ENCODE results near the gene AHCYL2.
"Not testable (repeated sequence)": the region's sequence is repeated elsewhere in the genome, so short reads cannot be mapped to it uniquely, and the experiment has no call there.

The AHCYL2 gene

GRCh38 chr7:129389829-129390228, 165.0 kb downstream of the AHCYL2 start:
- peaks cover 8% of the 10 kb centered on the region for H3K36me3 Mint-ChIP-seq
- no peak overlapping the region for H3K27ac Mint-ChIP-seq
- DNase-seq (ENCODE audit: low spot score in 2 of 2) (no peak), ATAC-seq (ENCODE audit: low read depth) (no peak)
- no peak overlapping the region for H3K4me3 Mint-ChIP-seq
- H3K4me1 Mint-ChIP-seq: no peaks in the 10 kb centered on the region
- no peaks in the 10 kb centered on the region for H3K27me3 Mint-ChIP-seq
- no peaks in the 10 kb centered on the region for H3K9me3 Mint-ChIP-seq

DNA sequence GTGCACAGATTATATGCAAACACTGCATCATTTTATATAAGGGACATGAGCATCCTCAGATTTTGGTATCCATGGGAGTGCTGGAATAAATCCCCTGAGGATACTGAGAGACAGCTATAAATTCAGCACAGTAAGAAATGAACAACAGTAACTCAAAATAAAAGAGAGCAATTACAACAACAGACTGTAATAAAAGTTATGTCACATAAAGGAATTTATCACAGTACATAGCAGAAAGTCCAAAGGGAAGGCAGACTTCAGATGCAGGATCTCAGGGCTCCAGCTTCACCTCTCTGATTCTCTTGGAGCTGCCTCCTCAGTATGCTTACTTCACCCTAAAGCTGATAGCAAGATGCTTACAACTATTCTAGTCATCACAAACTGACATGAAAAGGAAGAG, 165.5 kb downstream of the AHCYL2 start:
- peaks cover 11% of the 10 kb centered on the region for H3K36me3 Mint-ChIP-seq
- no peaks in the 10 kb centered on the region for H3K27me3 Mint-ChIP-seq
- no peak for DNase-seq (ENCODE audit: low spot score in 2 of 2)
- H3K9me3 Mint-ChIP-seq: no peaks in the 10 kb centered on the region
- H3K4me3 Mint-ChIP-seq: no peak overlapping the region
- ATAC-seq (ENCODE audit: low read depth): no peak
- H3K27ac Mint-ChIP-seq: no peak overlapping the region
- H3K4me1 Mint-ChIP-seq: no peaks in the 10 kb centered on the region

- Mint-ChIP-seq H3K9me3 (no peaks in the 10 kb centered on the region), H3K4me1 (no peaks in the 10 kb centered on the region), H3K27ac (no peak overlapping the region), H3K27me3 (no peaks in the 10 kb centered on the region), H3K36me3 (peaks cover 14% of the 10 kb centered on the region), H3K4me3 (no peak overlapping the region)
- ATAC-seq (ENCODE audit: low read depth) (no peak), DNase-seq (ENCODE audit: low spot score in 2 of 2) (no peak)
Measured at GRCh38 chr7:129391546-129392171, 166.8 kb downstream of the AHCYL2 start.

DNA sequence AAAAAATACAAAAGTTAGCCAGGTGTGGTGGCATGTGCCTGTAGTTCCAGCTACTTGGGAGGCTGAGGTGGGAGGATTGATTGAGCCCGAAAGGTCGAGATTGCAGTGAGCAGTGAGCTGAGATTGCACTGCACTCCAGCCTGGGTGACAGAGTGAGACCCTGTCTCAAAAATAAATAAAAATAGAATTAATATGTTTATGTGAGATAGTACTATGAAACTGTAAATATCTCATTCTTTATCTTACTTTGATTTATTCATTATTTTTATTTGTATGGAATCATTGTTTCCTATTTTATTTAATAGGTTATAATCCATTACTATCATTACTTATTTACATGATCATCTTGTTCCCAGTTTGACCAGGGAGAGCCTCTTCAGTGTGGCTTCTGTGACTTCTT, 168.4 kb downstream of the AHCYL2 start:
- no peaks in the 10 kb centered on the region for H3K9me3 Mint-ChIP-seq
- no peaks in the 10 kb centered on the region for H3K4me1 Mint-ChIP-seq
- ATAC-seq (ENCODE audit: low read depth) (no peak), DNase-seq (ENCODE audit: low spot score in 2 of 2) (no peak)
- H3K27me3 Mint-ChIP-seq: no peaks in the 10 kb centered on the region
- H3K4me3 Mint-ChIP-seq: no peak overlapping the region
- no peak overlapping the region for H3K27ac Mint-ChIP-seq
- peaks cover 11% of the 10 kb centered on the region for H3K36me3 Mint-ChIP-seq

GRCh38 chr7:129394101-129394500, 169.3 kb downstream of the AHCYL2 start:
- no peak for DNase-seq (ENCODE audit: low spot score in 2 of 2)
- no peak for ATAC-seq (ENCODE audit: low read depth)
- Mint-ChIP-seq H3K4me1 (no peaks in the 10 kb centered on the region), H3K27me3 (no peaks in the 10 kb centered on the region), H3K4me3 (no peak overlapping the region), H3K27ac (no peak overlapping the region), H3K36me3 (peaks cover 11% of the 10 kb centered on the region), H3K9me3 (no peaks in the 10 kb centered on the region)

GRCh38 chr7:129394982-129395914, 170.4 kb downstream of the AHCYL2 start:
- H3K4me3 Mint-ChIP-seq: no peak overlapping the region
- H3K27ac Mint-ChIP-seq: no peak overlapping the region
- H3K9me3 Mint-ChIP-seq: no peaks in the 10 kb centered on the region
- ATAC-seq (ENCODE audit: low read depth) (no peak), DNase-seq (ENCODE audit: low spot score in 2 of 2) (no peak)
- H3K27me3 Mint-ChIP-seq: no peaks in the 10 kb centered on the region
- H3K4me1 Mint-ChIP-seq: no peaks in the 10 kb centered on the region
- H3K36me3 Mint-ChIP-seq: peaks cover 16% of the 10 kb centered on the region

DNA sequence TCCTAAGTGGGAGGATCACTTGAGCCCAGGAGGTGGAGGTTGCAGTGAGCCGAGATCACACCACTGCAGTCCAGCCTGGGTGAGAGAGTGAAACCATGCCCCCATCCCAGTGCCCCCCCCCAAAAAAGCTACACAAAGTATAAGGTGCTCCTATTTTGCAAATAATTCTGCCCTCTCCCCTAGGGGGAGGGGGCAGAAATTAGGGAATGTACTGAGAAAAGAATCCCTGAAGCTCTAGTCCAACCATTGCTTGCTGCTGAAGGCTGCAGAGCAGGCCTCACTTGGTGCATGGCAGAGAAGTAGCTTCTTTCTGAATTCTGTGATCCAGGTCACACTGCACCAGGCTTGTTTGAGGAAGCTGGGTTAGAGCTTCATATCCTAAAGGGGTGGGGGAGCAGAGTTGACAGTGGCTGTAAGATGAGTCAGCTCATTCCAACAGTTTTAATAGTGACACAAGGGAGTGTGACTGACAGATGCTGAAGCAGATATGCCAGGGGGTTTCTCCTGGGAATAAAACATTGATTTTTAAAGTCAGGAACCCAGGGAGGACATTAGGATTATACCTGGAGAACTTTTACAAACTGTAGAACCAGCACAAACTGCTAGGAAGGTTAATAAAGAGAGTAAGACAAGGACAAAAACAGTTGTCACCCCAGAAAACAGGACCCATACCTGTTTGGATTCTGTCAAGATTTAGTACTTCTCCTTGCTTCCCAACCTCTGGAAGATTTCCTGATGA, 176.6 kb downstream of the AHCYL2 start:
- H3K9me3 Mint-ChIP-seq: no peaks in the 10 kb centered on the region
- no peak for DNase-seq (ENCODE audit: low spot score in 2 of 2)
- no peaks in the 10 kb centered on the region for H3K27me3 Mint-ChIP-seq
- no peak for ATAC-seq (ENCODE audit: low read depth)
- H3K4me1 Mint-ChIP-seq: no peaks in the 10 kb centered on the region
- peaks cover 15% of the 10 kb centered on the region for H3K36me3 Mint-ChIP-seq
- no peak overlapping the region for H3K4me3 Mint-ChIP-seq
- no peak overlapping the region for H3K27ac Mint-ChIP-seq

DNA sequence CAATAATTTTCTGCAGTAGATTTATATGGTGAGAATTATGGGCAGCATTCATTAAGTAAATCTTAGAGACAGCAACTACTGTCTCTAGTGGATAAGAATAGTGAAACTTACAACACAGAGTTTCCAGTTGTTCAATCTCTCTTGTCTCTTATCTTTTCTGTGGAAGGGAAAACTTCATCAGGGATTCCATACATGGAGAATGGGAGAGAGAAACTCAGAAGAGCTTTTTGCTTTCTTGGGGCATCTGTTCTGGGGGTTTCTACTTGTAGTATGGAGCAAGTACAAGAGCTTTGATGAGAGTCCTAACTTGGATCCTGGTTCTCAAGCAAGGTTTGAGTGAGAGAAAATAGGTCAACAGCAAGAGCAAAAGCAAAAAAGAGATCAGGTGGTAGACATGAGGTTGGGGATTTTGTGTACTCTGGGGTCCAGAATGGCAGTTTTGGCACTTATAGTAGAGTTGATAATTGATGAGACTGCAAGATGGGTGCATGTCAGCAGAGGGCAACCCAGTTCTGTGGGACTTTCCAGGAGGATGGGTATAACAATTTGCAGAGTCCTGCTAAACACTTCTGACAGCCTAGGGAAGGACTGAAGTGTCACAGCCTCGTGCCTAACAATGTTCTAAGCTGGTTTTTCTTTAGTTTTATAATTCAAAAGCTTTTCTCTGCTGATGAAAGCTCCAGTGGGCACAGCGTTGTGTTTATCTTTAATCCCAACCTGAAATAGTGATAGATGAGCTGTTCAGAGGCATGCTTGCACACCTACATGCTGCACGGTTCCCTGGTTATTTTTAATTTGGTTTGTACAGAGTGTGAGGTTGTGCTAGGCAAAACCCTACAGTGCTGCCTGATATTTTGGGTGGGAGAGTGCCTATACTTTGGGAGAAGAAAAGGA, 177.4 kb downstream of the AHCYL2 start:
- H3K27me3 Mint-ChIP-seq: no peaks in the 10 kb centered on the region
- peaks cover 15% of the 10 kb centered on the region for H3K36me3 Mint-ChIP-seq
- no peak overlapping the region for H3K4me3 Mint-ChIP-seq
- ATAC-seq (ENCODE audit: low read depth) (peak; percentile 42), DNase-seq (ENCODE audit: low spot score in 2 of 2) (no peak)
- H3K4me1 Mint-ChIP-seq: no peaks in the 10 kb centered on the region
- H3K9me3 Mint-ChIP-seq: no peaks in the 10 kb centered on the region
- no peak overlapping the region for H3K27ac Mint-ChIP-seq

- DNase-seq (ENCODE audit: low spot score in 2 of 2) (no peak), ATAC-seq (ENCODE audit: low read depth) (no peak)
- Mint-ChIP-seq H3K4me3 (no peak overlapping the region), H3K36me3 (peaks cover 31% of the 10 kb centered on the region), H3K9me3 (no peaks in the 10 kb centered on the region), H3K4me1 (no peaks in the 10 kb centered on the region), H3K27me3 (no peaks in the 10 kb centered on the region), H3K27ac (no peak overlapping the region)
Measured at GRCh38 chr7:129405527-129405926, 180.7 kb downstream of the AHCYL2 start.

GRCh38 chr7:129410238-129410637, 185.4 kb downstream of the AHCYL2 start:
- not testable (repeated sequence) for H3K27me3 Mint-ChIP-seq; H3K9me3 Mint-ChIP-seq; H3K4me3 Mint-ChIP-seq; DNase-seq (ENCODE audit: low spot score in 2 of 2); H3K27ac Mint-ChIP-seq; H3K4me1 Mint-ChIP-seq; ATAC-seq (ENCODE audit: low read depth)
- peaks cover 42% of the 10 kb centered on the region for H3K36me3 Mint-ChIP-seq

DNA sequence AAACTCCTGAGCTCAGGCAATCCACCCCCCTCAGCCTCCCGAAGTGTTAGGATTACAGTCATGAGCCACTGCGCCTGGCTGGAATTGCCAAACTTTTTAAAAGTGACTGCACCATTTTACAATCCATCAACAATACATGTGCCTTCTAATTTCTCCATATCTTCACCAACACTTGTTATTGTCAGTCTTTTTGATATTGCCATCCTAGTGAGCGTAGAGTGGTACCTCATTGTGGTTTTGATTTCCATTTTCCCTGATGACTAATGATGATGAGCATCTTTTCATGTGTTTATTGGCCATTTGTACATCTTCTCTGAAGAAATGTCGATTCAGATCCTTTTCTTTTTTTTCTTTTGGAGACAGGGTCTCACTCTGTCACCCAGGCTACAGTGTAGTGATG, 187.7 kb downstream of the AHCYL2 start:
- peaks cover 42% of the 10 kb centered on the region for H3K36me3 Mint-ChIP-seq
- H3K4me1 Mint-ChIP-seq: no peaks in the 10 kb centered on the region
- H3K4me3 Mint-ChIP-seq: no peak overlapping the region
- no peak for ATAC-seq (ENCODE audit: low read depth)
- peaks cover 2% of the 10 kb centered on the region for H3K9me3 Mint-ChIP-seq
- DNase-seq (ENCODE audit: low spot score in 2 of 2): no peak
- no peak overlapping the region for H3K27ac Mint-ChIP-seq
- H3K27me3 Mint-ChIP-seq: no peaks in the 10 kb centered on the region

DNA sequence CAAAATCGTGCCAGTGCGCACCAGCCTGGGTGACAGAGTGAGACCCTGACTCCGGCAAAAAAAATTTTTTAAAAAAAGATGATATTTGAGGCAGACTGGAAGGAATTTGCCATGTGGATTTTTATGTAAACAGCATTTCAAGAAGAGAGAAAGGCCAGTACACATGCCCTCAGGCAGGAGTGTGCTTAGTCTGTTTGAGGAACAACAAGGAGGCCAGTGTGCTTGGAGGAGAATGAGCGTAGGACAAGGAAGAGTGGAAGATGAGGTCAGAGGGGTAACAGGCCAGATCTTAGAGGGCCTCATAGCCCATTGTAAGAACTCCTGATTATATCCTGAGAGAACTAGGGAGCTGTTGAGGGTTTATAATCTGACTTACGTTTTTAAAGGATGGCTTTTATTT, 192.2 kb downstream of the AHCYL2 start:
- Mint-ChIP-seq H3K27me3 (no peaks in the 10 kb centered on the region), H3K27ac (no peak overlapping the region), H3K9me3 (peaks cover 2% of the 10 kb centered on the region), H3K4me3 (no peak overlapping the region), H3K36me3 (peaks cover 22% of the 10 kb centered on the region), H3K4me1 (no peaks in the 10 kb centered on the region)
- no peak for DNase-seq (ENCODE audit: low spot score in 2 of 2)
- ATAC-seq (ENCODE audit: low read depth): no peak

DNA sequence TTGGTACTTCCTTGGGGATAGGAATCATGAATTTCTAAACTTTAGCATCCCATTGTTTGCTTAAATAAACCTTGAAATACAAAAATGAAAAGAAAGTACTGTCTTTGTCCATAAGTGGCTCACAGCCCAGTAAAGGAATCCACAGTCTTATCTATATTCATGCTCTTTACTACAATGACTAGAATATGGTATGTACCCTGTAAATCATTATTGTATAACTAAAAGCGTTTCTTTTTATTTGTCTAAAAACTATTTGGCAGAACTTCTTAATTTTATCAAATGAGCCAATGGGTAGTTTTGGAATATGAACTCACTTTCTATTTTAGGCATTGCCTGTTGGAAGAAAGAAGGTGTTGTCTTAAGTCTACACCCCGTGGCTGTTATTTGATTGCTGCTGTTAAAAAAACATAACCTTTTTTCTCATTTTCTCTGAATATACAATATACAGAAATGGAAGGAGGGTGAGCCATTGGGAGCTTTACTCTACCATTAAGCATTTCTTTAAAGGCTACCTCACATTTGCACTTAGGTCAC, 197.0 kb downstream of the AHCYL2 start:
- H3K27me3 Mint-ChIP-seq: no peaks in the 10 kb centered on the region
- no peak for ATAC-seq (ENCODE audit: low read depth)
- H3K36me3 Mint-ChIP-seq: peaks cover 21% of the 10 kb centered on the region
- no peak for DNase-seq (ENCODE audit: low spot score in 2 of 2)
- no peak overlapping the region for H3K27ac Mint-ChIP-seq
- no peak overlapping the region for H3K4me3 Mint-ChIP-seq
- H3K9me3 Mint-ChIP-seq: no peaks in the 10 kb centered on the region
- H3K4me1 Mint-ChIP-seq: no peaks in the 10 kb centered on the region

All from memory B cell (primary cell).